NT2/D1 (cell line): ENCODE data around the gene NASP.

Source experiments
- SUZ12 ChIP-seq: IDR thresholded peaks from 2 replicates; pipeline ENCODE4 v1.6.1; 2011; ENCODE audit not compliant: insufficient read length, insufficient read depth; ENCODE audit errors: extremely low read depth
- YY1 ChIP-seq: IDR thresholded peaks from 2 replicates; pipeline ENCODE4 v1.6.1; 2011; ENCODE audit not compliant: insufficient read length, insufficient read depth
- ZNF274 ChIP-seq: IDR thresholded peaks from 2 replicates; pipeline ENCODE4 v1.6.1; 2011; ENCODE audit warnings: mild to moderate bottlenecking, low read depth, low read length

- no peak for TF ChIP-seq SUZ12
- TF ChIP-seq ZNF274: no peak
- no peak for TF ChIP-seq YY1
Observed at GRCh38 chr1:45612941-45613579, 29.2 kb downstream of the NASP start.
